Stomach (tissue), 9 donors: ENCODE measurements around the gene KRTAP16-1. TPM values are rescaled to one million over a fixed set of nuclear protein-coding genes. Genes with fewer than 3 reads are reported as not detected.

Source experiments
- DNase-seq, 2 donors: peaks; one replicate each; pipeline versions ENCODE4 v3.0.0 to v3.0.0-alpha.2; 2013 to 2019
- H3K27ac ChIP-seq, 5 donors: fragments of 200-600 bp in 4 of 5; sonication (generic) in 4 of 5; one replicate each; pipeline ENCODE4 v1.5.1; 2013 to 2019; ENCODE audit warnings: mild to moderate bottlenecking in 1 of 5, moderate library complexity in 1 of 5
- H3K27me3 ChIP-seq, 3 donors: fragments of 200-600 bp; sonication (generic); one replicate each; pipeline ENCODE4 v1.5.1; 2017 to 2019; ENCODE audit warnings: mixed run types in 1 of 3
- H3K36me3 ChIP-seq, 4 donors: fragments of 200-600 bp; sonication (generic); 1 replicate in 3 of 4; 2 replicates in 1 of 4; pipeline ENCODE4 v1.5.1; 2016 to 2019
- H3K4me1 ChIP-seq, 4 donors: fragments of 200-600 bp; sonication (generic); one replicate each; pipeline ENCODE4 v1.5.1; 2016 to 2019
- H3K4me3 ChIP-seq, 4 donors: fragments of 200-600 bp; sonication (generic) in 3 of 4; one replicate each; pipeline ENCODE4 v1.5.1; 2016 to 2019; ENCODE audit warnings: mild to moderate bottlenecking in 1 of 4
- H3K9me3 ChIP-seq, 4 donors: fragments of 200-600 bp; sonication (generic); one replicate each; pipeline ENCODE4 v1.5.1; 2016 to 2019
- CTCF ChIP-seq, 7 experiments: fragments of 450-650 bp in 4 of 7; fragments of 200-600 bp in 3 of 7; sonication (generic) in 3 of 7; IDR thresholded peaks; one replicate each; pipeline ENCODE4 v1.5.1; 2016 to 2019; ENCODE audit warnings: antibody characterized with exemption in 7 of 7, control low read depth in 2 of 7, mild to moderate bottlenecking in 1 of 7
- EP300 ChIP-seq: sonication (generic); formaldehyde crosslinking; IDR thresholded peaks from one replicate; pipeline ENCODE4 v1.6.1; 2017; ENCODE audit warnings: antibody characterized with exemption
- POLR2A ChIP-seq, 4 donors: fragments of 450-650 bp; IDR thresholded peaks; one replicate each; pipeline ENCODE4 v1.6.1; 2016; ENCODE audit warnings: antibody characterized with exemption in 4 of 4, control low read depth in 2 of 4, mild to moderate bottlenecking in 1 of 4, moderate library complexity in 1 of 4
- POLR2AphosphoS5 ChIP-seq, 3 donors: sonication (generic); formaldehyde crosslinking; IDR thresholded peaks; one replicate each; pipeline ENCODE4 v1.6.1; 2016; ENCODE audit warnings: antibody characterized with exemption in 3 of 3
- WGBS, 5 donors: extraction: QIAGEN DNeasy Blood & Tissue Kit in 3 of 5; methylation state at CpG; one replicate each; pipeline versions ENCODE4 v1.1.5 to v1.1.7; 2013 to 2018; 5-methylcytosine and 5-hydroxymethylcytosine counted together
- intact Hi-C: fragments of 100-400 bp; cut with DNase I; formaldehyde crosslinking; loops from one replicate; pipeline ENCODE4 v1.15.1; 2023; ENCODE audit warnings: low total_unique reads
- polyA plus RNA-seq, 3 donors: library from polyadenylated mRNA; stranded (reverse); fragments of 200-250 nt; gene quantifications; one replicate each; pipeline ENCODE4 v1.2.3, GENCODE V29; 2013
- total RNA-seq, 5 donors: library from RNA; depleted of rRNA; stranded (reverse); fragments of >200 nt; gene quantifications; one replicate each; pipeline versions ENCODE4 v1.1.0 to v1.2.3, GENCODE V29; 2014 to 2016
- donor health status: healthy with polysubstance abuse.
- donor health status: Bipolar disorder and iron deficiency.
- donor health status: healthy.

The KRTAP16-1 gene
- total and polyA plus RNA-seq, 8 donors = not detected

- no peaks in the 10 kb centered on the region for H3K36me3 ChIP-seq
- H3K4me1 ChIP-seq = peaks cover 0 to 12% (median 6%) of the 10 kb centered on the region in 4 donors
- H3K27me3 ChIP-seq = peaks cover 0 to 8% (median 0%) of the 10 kb centered on the region in 3 donors
- WGBS, 5 donors = 94 to 100% (median 97%) methylated on average over 1 of the region's 1 CpG
- H3K4me3 ChIP-seq = no peak overlapping the region
- H3K27ac ChIP-seq = no peak overlapping the region
- no peak for TF ChIP-seq POLR2AphosphoS5 (IDR thresholded peaks at IDR 0.05)
- no peak for TF ChIP-seq EP300
- no peak for TF ChIP-seq POLR2A (IDR thresholded peaks at IDR 0.05)
- TF ChIP-seq CTCF (IDR thresholded peaks at IDR 0.05) = no peak
- intact Hi-C loops = no loop called here
- DNase-seq = no peak
- no peaks in the 10 kb centered on the region for H3K9me3 ChIP-seq
These were observed 26.6 kb upstream of the KRTAP16-1 start for GRCh38 chr17:41335747-41336146.

- 62 to 79% (median 75%) methylated on average over 5 to 6 of the region's 6 CpGs for WGBS, 5 donors
- Histone ChIP-seq H3K27ac (no peak overlapping the region), H3K27me3 (peaks cover 0 to 8% (median 0%) of the 10 kb centered on the region in 3 donors), H3K4me1 (peaks cover 0 to 11% (median 5%) of the 10 kb centered on the region in 4 donors), H3K9me3 (no peaks in the 10 kb centered on the region), H3K4me3 (no peak overlapping the region), H3K36me3 (no peaks in the 10 kb centered on the region)
- TF ChIP-seq POLR2A (IDR thresholded peaks at IDR 0.05) = no peak
- intact Hi-C loops = no loop called here
- DNase-seq = no peak
These were observed 25.5 kb upstream of the KRTAP16-1 start for GRCh38 chr17:41334385-41335305.

GRCh38 chr17:41333836-41334235, 24.7 kb upstream of the KRTAP16-1 start:
- Histone ChIP-seq H3K27me3 (peaks cover 0 to 8% (median 0%) of the 10 kb centered on the region in 3 donors), H3K9me3 (no peaks in the 10 kb centered on the region), H3K27ac (no peak overlapping the region), H3K4me1 (peaks cover 0 to 3% (median under 1%) of the 10 kb centered on the region in 4 donors), H3K36me3 (no peaks in the 10 kb centered on the region), H3K4me3 (no peak overlapping the region)
- 91 to 97% (median 95%) methylated on average over 2 to 3 of the region's 3 CpGs for WGBS, 5 donors
- intact Hi-C loops = no loop called here
- TF ChIP-seq POLR2AphosphoS5 (IDR thresholded peaks at IDR 0.05) (no peak), CTCF (IDR thresholded peaks at IDR 0.05) (no peak), POLR2A (IDR thresholded peaks at IDR 0.05) (no peak), EP300 (no peak)
- no peak for DNase-seq

- H3K4me3 ChIP-seq = no peak overlapping the region
- no peaks in the 10 kb centered on the region for H3K36me3 ChIP-seq
- TF ChIP-seq POLR2AphosphoS5 (IDR thresholded peaks at IDR 0.05) (no peak), EP300 (no peak), CTCF (IDR thresholded peaks at IDR 0.05) (no peak), POLR2A (IDR thresholded peaks at IDR 0.05) (no peak)
- intact Hi-C loops = no loop called here
- peaks cover 0 to 8% (median 0%) of the 10 kb centered on the region in 3 donors for H3K27me3 ChIP-seq
- no peak overlapping the region for H3K27ac ChIP-seq
- 93 to 99% (median 97%) methylated on average over 5 of the region's 5 CpGs for WGBS, 5 donors
- no peaks in the 10 kb centered on the region for H3K4me1 ChIP-seq
- DNase-seq = no peak
- no peaks in the 10 kb centered on the region for H3K9me3 ChIP-seq
These were observed 24.0 kb upstream of the KRTAP16-1 start for GRCh38 chr17:41333098-41333497.

- H3K27ac ChIP-seq = no peak overlapping the region
- intact Hi-C loops = no loop called here
- H3K4me1 ChIP-seq = no peaks in the 10 kb centered on the region
- peaks cover 0 to 8% (median 0%) of the 10 kb centered on the region in 3 donors for H3K27me3 ChIP-seq
- WGBS, 5 donors = 69 to 95% (median 82%) methylated on average over 2 of the region's 2 CpGs
- H3K4me3 ChIP-seq = no peak overlapping the region
- no peak for DNase-seq
- no peak for TF ChIP-seq CTCF (IDR thresholded peaks at IDR 0.05)
- TF ChIP-seq POLR2AphosphoS5 (IDR thresholded peaks at IDR 0.05) = no peak
- no peak for TF ChIP-seq EP300
- TF ChIP-seq POLR2A (IDR thresholded peaks at IDR 0.05) = no peak
- H3K36me3 ChIP-seq = no peaks in the 10 kb centered on the region
- no peaks in the 10 kb centered on the region for H3K9me3 ChIP-seq
These were observed 23.1 kb upstream of the KRTAP16-1 start for GRCh38 chr17:41332239-41332638.
